Muscle layer of colon (tissue), 2 donors: ENCODE data around the gene TBC1D22B.

Experiments used
- H3K27ac ChIP-seq: one replicate; pipeline ENCODE4 v1.7.0; 2013; ENCODE audit warnings: low read depth, mild to moderate bottlenecking, low read length, moderate library complexity
- H3K27me3 ChIP-seq, 2 donors: one replicate each; pipeline ENCODE4 v1.7.0; 2013; ENCODE audit warnings: low read length in 2 of 2, mild to moderate bottlenecking in 2 of 2; ENCODE audit not compliant: insufficient read depth in 2 of 2, control insufficient read depth in 1 of 2
- H3K36me3 ChIP-seq: one replicate; pipeline ENCODE4 v1.7.0; 2013; ENCODE audit warnings: mild to moderate bottlenecking, low read length; ENCODE audit not compliant: insufficient read depth
- H3K4me1 ChIP-seq: one replicate; pipeline ENCODE4 v1.7.0; 2013; ENCODE audit warnings: mild to moderate bottlenecking, low read length; ENCODE audit not compliant: insufficient read depth
- H3K4me3 ChIP-seq, 2 donors: one replicate each; pipeline ENCODE4 v1.7.0; 2013; ENCODE audit warnings: low read length in 2 of 2, low read depth in 1 of 2, mild to moderate bottlenecking in 1 of 2, moderate library complexity in 1 of 2
- H3K9ac ChIP-seq: one replicate; pipeline ENCODE4 v1.7.0; 2013; ENCODE audit warnings: low read length
- H3K9me3 ChIP-seq: one replicate; pipeline ENCODE4 v1.7.0; 2013; ENCODE audit warnings: mild to moderate bottlenecking, low read length
- donor health status: abdominal sarcoma.
- donor health status: Adenocarcinoma of cecum.

Gene TBC1D22B, protein sequence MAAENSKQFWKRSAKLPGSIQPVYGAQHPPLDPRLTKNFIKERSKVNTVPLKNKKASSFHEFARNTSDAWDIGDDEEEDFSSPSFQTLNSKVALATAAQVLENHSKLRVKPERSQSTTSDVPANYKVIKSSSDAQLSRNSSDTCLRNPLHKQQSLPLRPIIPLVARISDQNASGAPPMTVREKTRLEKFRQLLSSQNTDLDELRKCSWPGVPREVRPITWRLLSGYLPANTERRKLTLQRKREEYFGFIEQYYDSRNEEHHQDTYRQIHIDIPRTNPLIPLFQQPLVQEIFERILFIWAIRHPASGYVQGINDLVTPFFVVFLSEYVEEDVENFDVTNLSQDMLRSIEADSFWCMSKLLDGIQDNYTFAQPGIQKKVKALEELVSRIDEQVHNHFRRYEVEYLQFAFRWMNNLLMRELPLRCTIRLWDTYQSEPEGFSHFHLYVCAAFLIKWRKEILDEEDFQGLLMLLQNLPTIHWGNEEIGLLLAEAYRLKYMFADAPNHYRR

DNA sequence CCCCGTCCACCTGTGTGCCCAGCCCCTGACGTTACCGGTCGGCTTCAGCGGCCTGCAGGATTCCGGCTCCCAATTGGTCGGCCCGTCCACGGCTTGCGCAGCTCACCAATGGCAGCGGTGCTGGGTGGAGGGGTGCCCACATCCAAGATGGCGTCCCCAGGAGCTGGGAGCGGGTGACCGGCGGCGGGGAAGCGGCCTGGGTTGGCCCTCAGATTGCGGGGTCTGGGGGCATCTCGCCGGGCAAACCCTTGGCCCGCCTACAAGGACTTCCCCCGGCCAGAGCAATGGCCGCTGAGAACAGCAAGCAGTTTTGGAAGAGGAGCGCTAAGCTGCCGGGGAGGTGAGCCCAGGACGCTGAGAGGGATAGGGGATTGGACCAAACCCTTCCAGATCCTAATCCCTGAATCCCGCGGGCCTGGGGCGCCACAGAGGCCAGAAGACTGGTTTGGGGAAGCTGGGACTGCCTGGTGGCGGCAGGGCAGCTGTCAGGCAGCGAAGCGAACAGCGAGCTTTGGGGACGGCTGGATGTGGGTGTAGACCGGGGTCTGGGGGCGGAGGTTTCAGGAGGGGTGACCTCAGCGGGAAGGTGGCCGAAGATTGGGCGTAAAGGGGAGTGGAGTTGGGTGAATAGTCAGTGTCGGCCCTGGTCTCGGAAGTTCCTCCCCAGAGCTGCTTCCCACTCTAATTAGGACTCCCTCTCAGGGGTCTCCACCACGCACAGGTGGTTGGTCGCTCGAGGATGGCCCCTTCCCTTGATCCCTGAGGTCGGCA is at the start of gene TBC1D22B, which contains the start of gene TMEM217:
TSS of gene TBC1D22B (plus strand) at position 139 of the 771 bp plus-strand sequence. CDS start at position 285, 146 bp downstream.
TSS of gene TMEM217 (minus strand) at position 511 of the 771 bp plus-strand sequence. CDS start 39,114 bp downstream, outside the sequence.
- no peaks in the 10 kb centered on the region for H3K9me3 ChIP-seq
- peak within 1 kb of the TSS; percentile 95 for H3K9ac ChIP-seq
- peak within 1 kb of the TSS; percentile 86 to 94 for H3K4me3 ChIP-seq
- H3K27me3 ChIP-seq: no peaks in the 10 kb centered on the region
- H3K4me1 ChIP-seq: peaks cover 11% of the 10 kb centered on the region
- peak within 1 kb of the TSS; percentile 36 for H3K27ac ChIP-seq
- no peaks in the 10 kb centered on the region for H3K36me3 ChIP-seq

DNA sequence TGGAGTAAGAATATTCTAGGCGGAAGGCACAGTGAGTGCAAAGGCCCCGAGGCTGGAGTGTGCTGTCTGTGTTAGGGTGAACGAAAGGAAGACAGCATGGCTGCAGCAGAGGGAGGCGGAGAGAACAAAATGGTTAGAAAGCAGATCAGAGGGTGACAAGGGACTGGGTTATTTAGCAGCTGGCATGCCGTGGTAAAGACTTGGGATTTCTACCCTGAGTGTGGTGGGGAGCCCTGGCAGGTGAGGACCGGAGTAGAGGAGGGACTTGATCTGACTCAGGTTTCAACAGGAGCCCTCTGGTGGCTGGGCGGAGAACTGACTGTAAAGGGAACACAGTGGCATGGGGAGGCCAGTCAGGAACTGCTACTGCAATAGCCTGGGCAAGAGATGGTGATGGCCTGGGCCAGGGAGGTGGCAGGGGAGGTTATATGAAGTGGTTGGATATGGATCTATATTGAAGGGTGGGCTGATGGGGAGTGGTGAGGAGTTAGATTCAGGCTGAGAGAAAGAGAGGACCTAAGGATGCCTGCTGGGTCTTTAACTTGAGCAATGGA is 49.6 kb upstream of the TBC1D22B start:
- Histone ChIP-seq H3K27me3 (no peaks in the 10 kb centered on the region), H3K36me3 (no peaks in the 10 kb centered on the region), H3K4me3 (no peak overlapping the region), H3K9me3 (no peaks in the 10 kb centered on the region), H3K27ac (no peak overlapping the region), H3K4me1 (peaks cover 4% of the 10 kb centered on the region), H3K9ac (no peak overlapping the region)

DNA sequence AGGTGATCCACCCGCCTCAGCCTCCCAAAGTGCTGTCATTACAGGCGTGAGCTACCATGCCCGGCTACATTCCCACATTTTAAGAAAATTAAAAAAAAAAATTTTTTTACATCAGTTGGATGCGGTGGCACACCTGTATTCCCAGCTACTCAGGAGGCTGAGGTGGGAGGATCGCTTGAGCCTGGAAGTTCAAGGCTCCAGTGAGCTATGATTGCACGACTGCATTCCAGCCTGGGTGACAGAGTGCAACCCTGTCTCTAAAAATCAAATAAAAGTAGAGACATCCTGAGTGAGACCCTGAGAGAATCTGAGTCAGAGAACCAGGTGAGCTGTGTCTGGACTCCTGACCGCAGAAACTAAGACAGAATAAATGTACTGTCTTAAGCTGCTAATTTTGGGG is 48.8 kb upstream of the TBC1D22B start:
- Histone ChIP-seq H3K4me1 (peaks cover 4% of the 10 kb centered on the region), H3K36me3 (no peaks in the 10 kb centered on the region), H3K9ac (no peak overlapping the region), H3K9me3 (no peaks in the 10 kb centered on the region), H3K4me3 (no peak overlapping the region), H3K27ac (no peak overlapping the region), H3K27me3 (no peaks in the 10 kb centered on the region)

DNA sequence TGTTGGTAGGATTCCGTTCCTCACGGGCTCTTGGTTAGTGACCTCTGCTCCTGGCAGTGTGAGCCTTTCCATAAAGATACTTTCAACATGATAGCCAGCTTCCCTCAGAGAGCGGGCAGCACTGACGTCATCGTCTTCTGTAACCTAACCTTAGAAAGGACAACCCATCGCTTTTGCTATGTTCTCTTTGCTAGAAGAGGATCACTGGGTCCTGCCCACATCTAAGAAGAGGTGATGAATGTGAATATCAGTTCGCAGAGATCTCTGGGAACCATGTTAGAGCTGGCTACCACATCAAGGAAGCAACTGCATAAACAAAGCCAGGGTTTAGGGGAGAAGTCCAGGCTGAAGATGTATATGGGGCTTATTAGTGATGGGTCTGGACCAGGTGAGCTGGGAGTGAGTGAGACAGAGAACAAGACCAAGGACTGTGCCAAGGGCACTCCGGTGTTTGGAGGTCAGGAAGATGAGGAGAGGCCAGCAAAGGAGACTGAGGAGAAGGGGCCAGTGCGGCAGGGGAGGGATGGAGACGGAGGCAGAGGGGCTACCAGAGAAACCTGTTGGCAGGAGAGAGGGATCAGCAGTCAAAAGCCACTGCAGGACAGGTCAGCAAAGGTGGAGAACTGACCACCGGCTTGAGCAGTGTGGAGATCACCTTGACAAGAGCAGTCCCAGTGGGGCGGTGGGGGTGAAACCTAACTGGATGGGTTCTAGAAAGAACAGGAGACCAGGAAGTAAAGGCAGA is 47.9 kb upstream of the TBC1D22B start:
- Histone ChIP-seq H3K27ac (no peak overlapping the region), H3K4me3 (no peak overlapping the region), H3K27me3 (no peaks in the 10 kb centered on the region), H3K9me3 (no peaks in the 10 kb centered on the region), H3K9ac (no peak overlapping the region), H3K4me1 (peaks cover 4% of the 10 kb centered on the region), H3K36me3 (no peaks in the 10 kb centered on the region)

DNA sequence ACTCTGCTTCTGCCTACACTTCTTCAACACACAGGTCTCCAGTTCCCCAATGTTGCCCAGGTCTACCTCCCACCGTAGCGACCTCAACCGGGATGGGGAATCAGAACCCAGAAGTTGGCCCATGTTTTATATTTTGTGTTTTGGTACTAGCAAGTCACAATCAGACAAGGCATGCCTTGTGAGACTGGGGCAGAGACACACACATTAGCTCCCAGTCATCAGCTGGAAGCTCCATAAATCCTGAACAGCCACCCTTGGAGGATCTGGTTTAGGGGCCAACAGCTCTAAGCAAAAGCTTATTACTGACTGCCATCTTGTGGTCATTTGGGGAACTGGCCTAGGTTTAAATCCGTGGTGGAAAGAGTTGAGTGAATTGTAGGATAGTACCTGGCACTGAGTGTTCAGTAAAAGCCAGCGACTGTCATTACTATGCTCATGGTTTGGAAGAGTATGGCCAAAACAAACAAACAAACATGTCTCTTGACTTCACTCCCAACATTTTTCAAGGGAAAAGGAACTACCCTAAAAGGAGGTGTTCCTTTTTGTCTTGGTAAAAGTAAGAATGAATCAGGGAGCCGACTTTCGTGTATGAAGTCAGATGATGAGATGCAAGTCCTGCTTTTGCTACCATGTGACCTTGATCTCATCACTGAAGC is 47.1 kb upstream of the TBC1D22B start:
- Histone ChIP-seq H3K27me3 (no peaks in the 10 kb centered on the region), H3K9me3 (no peaks in the 10 kb centered on the region), H3K9ac (no peak overlapping the region), H3K4me1 (peaks cover 4% of the 10 kb centered on the region), H3K4me3 (no peak overlapping the region), H3K27ac (no peak overlapping the region), H3K36me3 (no peaks in the 10 kb centered on the region)

DNA sequence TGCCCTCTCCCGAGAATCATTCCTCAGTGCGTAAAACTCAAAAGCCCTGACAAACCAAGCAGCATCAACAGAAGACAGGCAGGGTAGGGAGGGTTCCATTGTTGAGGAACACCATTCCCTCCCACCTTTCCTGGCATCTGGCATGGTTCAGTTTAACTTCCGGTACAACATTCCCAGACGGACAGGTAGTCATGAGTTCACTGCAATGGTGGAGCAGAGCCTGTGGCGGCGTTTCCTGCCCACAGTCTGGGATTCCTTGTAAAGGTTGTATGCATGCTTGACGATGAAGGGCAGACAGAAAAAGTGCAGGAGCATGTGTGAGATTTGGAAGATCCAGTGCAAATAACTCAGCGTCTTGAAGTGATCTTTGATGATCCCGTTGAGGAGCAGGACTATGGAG is 45.3 kb upstream of the TBC1D22B start:
- Histone ChIP-seq H3K9ac (no peak overlapping the region), H3K9me3 (no peaks in the 10 kb centered on the region), H3K36me3 (no peaks in the 10 kb centered on the region), H3K27me3 (no peaks in the 10 kb centered on the region), H3K27ac (no peak overlapping the region), H3K4me1 (peaks cover 4% of the 10 kb centered on the region), H3K4me3 (no peak overlapping the region)

DNA sequence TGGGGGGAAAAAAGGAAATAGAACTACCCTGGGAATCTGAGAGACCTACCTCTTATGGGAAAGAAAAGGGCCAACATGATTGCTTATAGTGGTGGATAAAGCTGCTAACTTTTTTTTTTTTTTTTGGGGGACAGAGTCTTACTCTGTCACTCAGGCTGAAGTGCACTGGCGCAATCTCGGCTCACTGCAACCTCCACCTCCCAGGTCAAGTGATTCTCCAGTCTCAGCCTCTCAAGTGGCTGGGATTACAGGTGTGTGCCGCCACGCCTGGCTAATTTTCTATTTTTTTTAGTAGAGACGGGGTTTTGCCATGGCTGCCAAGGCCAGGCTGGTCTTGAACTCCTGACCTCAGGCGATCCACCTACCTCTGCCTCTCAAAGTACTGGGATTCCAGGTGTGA is 39.5 kb upstream of the TBC1D22B start:
- H3K27ac ChIP-seq: no peak overlapping the region
- peaks cover 3% of the 10 kb centered on the region for H3K4me1 ChIP-seq
- no peak overlapping the region for H3K9ac ChIP-seq
- no peaks in the 10 kb centered on the region for H3K27me3 ChIP-seq
- H3K9me3 ChIP-seq: no peaks in the 10 kb centered on the region
- no peaks in the 10 kb centered on the region for H3K36me3 ChIP-seq
- H3K4me3 ChIP-seq: no peak overlapping the region

DNA sequence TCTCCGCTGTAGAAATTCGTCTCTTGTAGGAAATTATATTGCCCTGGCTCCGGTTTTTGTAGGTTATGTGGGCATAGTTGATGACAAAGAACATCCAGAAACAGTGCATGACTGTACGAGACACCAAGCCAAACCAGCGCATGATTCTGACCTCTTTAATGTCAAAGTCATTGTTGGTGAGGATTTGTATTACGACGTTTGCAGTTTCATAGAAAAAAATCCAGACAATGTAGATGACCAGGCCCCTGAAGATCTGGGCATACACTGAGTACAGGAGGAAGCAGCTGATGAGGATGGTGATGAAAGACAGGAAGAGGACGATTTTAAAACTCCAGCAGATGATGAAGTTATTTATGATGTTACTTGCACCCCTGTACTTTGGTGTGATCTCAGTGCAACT is 39.1 kb upstream of the TBC1D22B start:
- no peaks in the 10 kb centered on the region for H3K36me3 ChIP-seq
- H3K4me3 ChIP-seq: no peak overlapping the region
- no peaks in the 10 kb centered on the region for H3K9me3 ChIP-seq
- H3K27me3 ChIP-seq: no peaks in the 10 kb centered on the region
- H3K4me1 ChIP-seq: peaks cover 3% of the 10 kb centered on the region
- H3K27ac ChIP-seq: no peak overlapping the region
- no peak overlapping the region for H3K9ac ChIP-seq

DNA sequence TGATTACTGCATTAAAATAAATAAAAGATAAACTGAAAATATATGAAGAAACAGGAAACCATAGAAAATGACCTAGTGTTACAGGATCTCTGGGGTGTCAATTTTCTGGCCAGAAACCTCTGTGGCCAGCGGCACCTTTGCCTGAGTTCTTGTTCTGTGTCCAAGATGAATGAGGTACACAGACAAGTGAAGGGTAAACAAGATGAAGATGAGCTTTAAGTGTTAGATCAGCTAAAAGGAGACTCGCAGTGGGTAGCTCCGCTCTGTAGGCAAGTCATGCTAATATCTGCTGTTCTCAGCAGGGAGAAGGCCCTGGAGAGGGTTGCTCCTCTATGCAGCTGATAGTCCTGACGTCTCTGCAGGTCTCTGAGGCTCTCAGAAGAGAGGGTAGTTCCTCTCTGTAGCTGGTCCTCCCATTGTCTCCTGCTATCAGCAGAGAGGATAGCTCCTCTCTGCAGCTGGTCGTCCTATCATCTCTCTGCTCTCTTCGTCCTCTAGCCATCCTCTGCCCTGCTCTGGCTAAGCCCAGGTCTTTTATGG is 35.9 kb upstream of the TBC1D22B start:
- Histone ChIP-seq H3K4me3 (peak overlapping the region in 1 of 2 donors; percentile 56), H3K27me3 (no peaks in the 10 kb centered on the region), H3K9me3 (no peaks in the 10 kb centered on the region), H3K9ac (no peak overlapping the region), H3K4me1 (peaks cover 3% of the 10 kb centered on the region), H3K36me3 (no peaks in the 10 kb centered on the region), H3K27ac (no peak overlapping the region)

DNA sequence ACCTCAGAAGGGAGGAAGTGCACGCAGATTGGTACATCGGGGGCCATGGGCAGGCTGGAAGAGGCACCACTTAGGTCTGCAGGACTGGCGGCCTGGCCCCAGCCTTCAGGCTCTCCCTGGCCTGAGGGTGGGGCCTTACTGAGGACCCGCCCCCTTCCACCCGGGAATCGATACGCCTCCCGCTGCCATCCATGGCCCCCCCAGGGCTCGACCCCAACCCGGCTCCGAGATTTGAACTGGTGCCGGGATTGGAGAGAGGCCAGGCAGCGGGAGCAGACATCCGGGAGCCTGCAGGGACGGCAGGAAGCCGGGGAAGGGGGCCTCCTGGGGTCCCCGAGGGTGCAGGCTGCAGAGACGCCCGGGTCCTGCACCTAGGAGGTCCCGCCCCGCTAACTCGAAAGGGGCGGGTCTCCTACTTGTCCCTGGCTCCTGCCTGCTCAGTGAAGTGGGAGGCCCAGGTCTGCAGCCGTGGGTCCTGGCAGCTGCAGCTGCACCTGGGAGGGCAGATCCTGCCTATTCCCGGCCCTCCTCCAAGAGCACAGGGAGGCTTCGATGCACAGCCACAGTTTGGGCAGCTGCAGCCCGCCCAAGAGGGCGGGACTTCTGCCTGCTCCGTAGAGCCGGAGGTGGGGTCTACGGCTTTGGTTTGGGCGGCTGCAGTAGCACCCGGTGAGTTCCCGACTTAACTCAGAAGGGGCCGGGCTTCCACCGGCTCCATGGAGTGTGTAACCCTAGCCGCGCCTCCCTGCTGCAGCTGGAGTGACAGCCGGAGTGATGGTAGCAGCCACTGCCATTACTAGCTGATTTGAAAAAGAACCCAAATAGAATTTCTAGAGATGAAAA is 35.2 kb upstream of the TBC1D22B start:
- Histone ChIP-seq H3K4me3 (peak overlapping the region; percentile 38 to 56), H3K27ac (no peak overlapping the region), H3K27me3 (no peaks in the 10 kb centered on the region), H3K9ac (no peak overlapping the region), H3K9me3 (no peaks in the 10 kb centered on the region), H3K4me1 (peaks cover 3% of the 10 kb centered on the region), H3K36me3 (no peaks in the 10 kb centered on the region)
